Body of pancreas (tissue), 4 donors: Measurements from ENCODE around the gene RBM33. TPM values are rescaled to one million over a fixed set of nuclear protein-coding genes. Genes with fewer than 3 reads are reported as not detected.

Experiments
- ATAC-seq: fragments of 150-250 bp; one replicate; pipeline ENCODE4 v1.9.1; 2016
- DNase-seq, 4 donors: peaks; one replicate each; pipeline ENCODE4 v3.0.0-alpha.2; 2019
- H3K27ac ChIP-seq, 4 donors: fragments of 200-600 bp; sonication (generic); 1 replicate in 3 of 4; 2 replicates in 1 of 4; pipeline versions ENCODE4 v1.5.1 to v1.6.1; 2016 to 2019; ENCODE audit warnings: mild to moderate bottlenecking in 1 of 4, mixed read lengths in 1 of 4, moderate library complexity in 1 of 4
- H3K27me3 ChIP-seq, 2 donors: fragments of 200-600 bp; sonication (generic); one replicate each; pipeline ENCODE4 v1.6.0; 2016; ENCODE audit warnings: mild to moderate bottlenecking in 1 of 2
- H3K36me3 ChIP-seq, 2 donors: fragments of 200-600 bp; sonication (generic); replicated peaks in 1 of 2; 2 replicates each; pipeline ENCODE4 v1.5.1; 2016; ENCODE audit warnings: low read depth in 2 of 2; ENCODE audit not compliant: insufficient read depth in 1 of 2
- H3K4me1 ChIP-seq: fragments of 200-600 bp; sonication (generic); one replicate; pipeline ENCODE4 v1.6.0; 2016
- H3K4me3 ChIP-seq, 2 donors: fragments of 200-600 bp; sonication (generic); 1 replicate in 1 of 2; 2 replicates in 1 of 2; pipeline ENCODE4 v1.5.1; 2016 to 2019
- H3K9me3 ChIP-seq, 3 donors: fragments of 200-600 bp; sonication (generic); 1 replicate in 2 of 3; 2 replicates in 1 of 3; pipeline ENCODE4 v1.5.1; 2016
- POLR2A ChIP-seq, 3 donors: fragments of 450-650 bp; IDR thresholded peaks; one replicate each; pipeline ENCODE4 v1.6.1; 2016; ENCODE audit warnings: antibody characterized with exemption in 3 of 3, mild to moderate bottlenecking in 2 of 3
- WGBS, 2 donors: methylation state at CpG; one replicate each; pipeline ENCODE4 v1.1.5; 2017; 5-methylcytosine and 5-hydroxymethylcytosine counted together
- intact Hi-C: fragments of 100-400 bp; cut with DNase I; formaldehyde crosslinking; loops from one replicate; pipeline ENCODE4 v1.15.1; 2023
- total RNA-seq, 2 donors: library from RNA; depleted of rRNA; stranded (reverse); fragments of >200 nt; gene quantifications; one replicate each; pipeline ENCODE4 v1.1.0, GENCODE V29; 2016
- TF ChIP-seq, protein P1 (sequence below), 7 experiments: fragments of 450-650 bp in 4 of 7; fragments of 200-600 bp in 3 of 7; sonication (generic) in 3 of 7; IDR thresholded peaks; one replicate each; pipeline ENCODE4 v1.5.1; 2016 to 2019; ENCODE audit warnings: antibody characterized with exemption in 7 of 7

Gene RBM33
- total RNA-seq, 2 donors from 2014 or later = 30.6 to 78.4 TPM

DNA sequence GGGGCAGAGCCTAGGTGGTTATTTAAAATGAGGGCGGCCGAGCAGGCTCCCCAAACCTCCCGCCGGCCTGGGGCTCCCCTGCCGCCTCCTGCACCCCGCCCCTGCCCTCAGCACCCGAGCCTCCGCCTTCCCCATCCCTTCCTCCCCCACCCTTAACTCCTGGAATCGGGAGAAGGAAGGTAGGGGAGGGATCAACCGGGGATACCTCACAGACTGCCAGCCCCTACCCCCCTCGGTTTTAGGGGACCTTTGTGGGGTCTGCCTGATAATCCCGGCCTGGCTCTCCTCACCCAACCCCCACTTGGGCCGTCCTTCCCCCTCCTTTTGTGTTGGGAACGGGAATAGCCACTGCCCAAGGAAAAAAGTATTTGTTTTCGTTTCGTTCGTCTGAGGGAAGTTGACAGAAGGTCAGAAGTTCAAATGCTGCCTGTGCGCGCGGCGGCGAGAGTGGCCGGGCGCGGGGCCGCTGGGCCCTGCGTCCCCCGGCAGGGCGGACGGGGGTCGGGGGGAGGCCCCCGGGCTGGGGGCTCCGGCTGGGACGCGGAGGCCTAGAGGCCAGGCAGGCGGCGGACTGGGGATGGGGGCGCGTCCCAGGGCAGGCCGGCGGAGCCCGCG is 165.0 kb downstream of the RBM33 start:
- H3K27me3 ChIP-seq = peaks cover 0 to 25% of the 10 kb centered on the region in 2 donors
- TF ChIP-seq, protein P1, sequence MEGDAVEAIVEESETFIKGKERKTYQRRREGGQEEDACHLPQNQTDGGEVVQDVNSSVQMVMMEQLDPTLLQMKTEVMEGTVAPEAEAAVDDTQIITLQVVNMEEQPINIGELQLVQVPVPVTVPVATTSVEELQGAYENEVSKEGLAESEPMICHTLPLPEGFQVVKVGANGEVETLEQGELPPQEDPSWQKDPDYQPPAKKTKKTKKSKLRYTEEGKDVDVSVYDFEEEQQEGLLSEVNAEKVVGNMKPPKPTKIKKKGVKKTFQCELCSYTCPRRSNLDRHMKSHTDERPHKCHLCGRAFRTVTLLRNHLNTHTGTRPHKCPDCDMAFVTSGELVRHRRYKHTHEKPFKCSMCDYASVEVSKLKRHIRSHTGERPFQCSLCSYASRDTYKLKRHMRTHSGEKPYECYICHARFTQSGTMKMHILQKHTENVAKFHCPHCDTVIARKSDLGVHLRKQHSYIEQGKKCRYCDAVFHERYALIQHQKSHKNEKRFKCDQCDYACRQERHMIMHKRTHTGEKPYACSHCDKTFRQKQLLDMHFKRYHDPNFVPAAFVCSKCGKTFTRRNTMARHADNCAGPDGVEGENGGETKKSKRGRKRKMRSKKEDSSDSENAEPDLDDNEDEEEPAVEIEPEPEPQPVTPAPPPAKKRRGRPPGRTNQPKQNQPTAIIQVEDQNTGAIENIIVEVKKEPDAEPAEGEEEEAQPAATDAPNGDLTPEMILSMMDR (IDR thresholded peaks at IDR 0.05) = no peak
- TF ChIP-seq POLR2A (IDR thresholded peaks at IDR 0.05) = no peak
- intact Hi-C loops = no loop called here
- 1 to 2% methylated on average over 13 to 36 of the region's 43 CpGs for WGBS, 2 donors
- DNase-seq = no peak
- H3K9me3 ChIP-seq = no peaks in the 10 kb centered on the region
- no peaks in the 10 kb centered on the region for H3K36me3 ChIP-seq
- no peak overlapping the region for H3K27ac ChIP-seq
- peak overlapping the region in 1 of 2 donors; percentile 3 for H3K4me3 ChIP-seq
- ATAC-seq = no peak
- H3K4me1 ChIP-seq = peaks cover 54% of the 10 kb centered on the region

DNA sequence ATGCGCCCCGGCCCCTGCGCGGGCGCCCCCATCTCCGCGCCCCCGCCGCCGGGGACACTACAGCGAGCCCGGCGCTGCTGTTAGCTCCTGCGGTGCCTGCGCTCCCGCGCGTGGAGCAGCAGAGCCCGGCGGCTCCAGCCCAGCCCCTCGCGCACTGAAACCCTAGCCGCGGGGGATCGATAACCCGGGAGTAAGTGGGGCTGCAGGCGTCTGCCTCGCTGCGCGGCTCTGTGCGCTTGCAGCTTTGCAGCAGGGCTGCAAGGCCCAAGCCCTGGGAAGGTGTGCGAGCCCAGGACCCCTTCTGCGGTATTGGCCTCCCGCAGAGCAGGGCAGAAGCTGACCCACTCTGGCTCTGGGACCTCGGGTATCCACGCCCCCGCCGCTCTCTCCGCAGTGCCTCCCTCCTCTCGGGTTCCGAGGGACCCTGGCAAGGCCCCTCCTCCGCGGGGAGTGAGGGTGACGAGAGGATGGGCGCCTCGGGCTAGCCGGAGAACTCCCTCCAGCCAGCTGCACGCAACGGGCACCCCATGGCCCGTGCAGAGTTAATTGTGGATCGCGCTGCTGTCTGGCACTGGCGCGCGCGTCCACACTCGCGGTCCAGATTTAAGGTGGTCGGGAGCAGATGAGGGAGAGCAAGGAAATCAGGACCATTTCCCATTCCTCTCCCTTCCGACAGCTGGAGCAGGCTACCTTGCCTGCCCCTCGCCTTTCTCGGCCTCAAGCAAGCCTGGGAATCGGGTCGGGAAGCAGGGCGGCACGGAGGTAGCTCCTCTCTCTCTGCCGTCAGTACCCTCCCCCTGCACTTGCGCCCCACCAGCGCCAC is 165.7 kb downstream of the RBM33 start:
- H3K36me3 ChIP-seq = no peaks in the 10 kb centered on the region
- TF ChIP-seq, protein P1 (IDR thresholded peaks at IDR 0.05) = no peak
- no peak for TF ChIP-seq POLR2A (IDR thresholded peaks at IDR 0.05)
- H3K27ac ChIP-seq = no peak overlapping the region
- H3K4me3 ChIP-seq = no peak overlapping the region
- H3K9me3 ChIP-seq = no peaks in the 10 kb centered on the region
- H3K27me3 ChIP-seq = peaks cover 0 to 20% of the 10 kb centered on the region in 2 donors
- ATAC-seq = no peak
- DNase-seq = no peak
- intact Hi-C loops = no loop called here
- WGBS, 2 donors = 1 to 2% methylated on average over 12 to 57 of the region's 69 CpGs
- H3K4me1 ChIP-seq = peaks cover 47% of the 10 kb centered on the region

DNA sequence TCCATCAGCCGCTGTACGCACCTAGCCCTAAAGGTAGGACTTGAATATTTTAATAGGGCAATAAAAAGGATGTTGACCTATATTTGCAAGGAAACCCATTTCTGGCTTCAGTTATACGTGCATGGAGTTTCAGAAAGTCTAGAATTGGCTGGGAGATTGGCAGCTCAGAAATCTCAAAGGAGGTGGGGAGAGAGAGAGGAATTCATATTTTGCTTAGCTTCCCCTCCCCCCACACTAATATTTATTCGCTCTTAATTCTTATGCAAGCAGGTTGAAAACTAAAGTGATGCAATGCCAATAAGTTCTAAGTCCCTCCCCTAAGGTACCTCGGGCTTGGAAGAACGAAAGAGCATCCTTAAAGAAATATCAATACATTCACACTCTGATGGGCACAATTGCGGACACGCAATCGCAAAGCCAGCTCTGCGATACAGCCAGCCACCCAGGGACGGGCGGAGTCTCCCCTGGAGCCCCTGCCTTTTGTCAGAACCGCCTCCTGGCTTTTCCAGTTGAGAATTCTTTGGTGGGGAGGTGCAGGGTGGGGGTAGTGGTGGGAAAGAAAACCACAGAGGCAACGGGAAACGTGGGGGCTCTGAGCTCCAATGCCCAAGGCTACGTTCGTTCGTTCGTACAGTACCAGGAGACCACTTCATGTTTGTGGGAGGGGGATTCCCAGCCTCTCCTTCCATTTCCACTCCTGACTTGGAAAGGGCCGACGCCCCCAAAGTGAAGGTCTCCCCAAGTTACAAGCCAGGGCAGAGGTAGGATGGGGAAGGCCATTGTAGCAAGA is 166.5 kb downstream of the RBM33 start:
- no peaks in the 10 kb centered on the region for H3K9me3 ChIP-seq
- TF ChIP-seq, protein P1 (IDR thresholded peaks at IDR 0.05) = no peak
- no peak for TF ChIP-seq POLR2A (IDR thresholded peaks at IDR 0.05)
- H3K27me3 ChIP-seq = peaks cover 0 to 20% of the 10 kb centered on the region in 2 donors
- DNase-seq = no peak
- no peak overlapping the region for H3K27ac ChIP-seq
- no peaks in the 10 kb centered on the region for H3K36me3 ChIP-seq
- WGBS, 2 donors = 2 to 5% methylated on average over 21 of the region's 21 CpGs
- H3K4me1 ChIP-seq = peaks cover 39% of the 10 kb centered on the region
- ATAC-seq = no peak
- intact Hi-C loops = no loop called here
- no peak overlapping the region for H3K4me3 ChIP-seq

DNA sequence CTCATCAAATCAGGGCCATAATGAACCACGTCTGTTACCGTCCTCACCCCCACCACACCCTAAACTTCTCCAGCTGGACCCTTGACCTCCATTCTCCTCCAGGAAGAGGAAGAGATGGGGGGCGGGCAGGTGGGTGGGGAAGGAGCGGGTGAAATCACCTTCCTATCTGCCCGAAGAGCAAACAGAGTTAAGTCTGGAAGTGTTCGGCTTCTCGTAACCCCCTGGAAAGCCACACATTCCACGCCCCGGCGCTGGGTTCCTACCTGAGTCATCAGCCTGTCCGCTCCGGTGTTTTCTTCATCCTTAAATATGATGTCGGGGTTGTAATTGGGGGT is 167.1 kb downstream of the RBM33 start:
- no peak overlapping the region for H3K27ac ChIP-seq
- no peaks in the 10 kb centered on the region for H3K36me3 ChIP-seq
- intact Hi-C loops = no loop called here
- TF ChIP-seq, protein P1 (IDR thresholded peaks at IDR 0.05) = no peak
- no peak for TF ChIP-seq POLR2A (IDR thresholded peaks at IDR 0.05)
- ATAC-seq (no peak), DNase-seq (no peak)
- H3K4me3 ChIP-seq = no peak overlapping the region
- H3K9me3 ChIP-seq = no peaks in the 10 kb centered on the region
- H3K27me3 ChIP-seq = peaks cover 0 to 17% of the 10 kb centered on the region in 2 donors
- peaks cover 38% of the 10 kb centered on the region for H3K4me1 ChIP-seq
- WGBS, 2 donors = 1% methylated on average over 13 of the region's 13 CpGs
